ENCODE measurements around the gene GCGR. TPM values are rescaled to one million over a fixed set of nuclear protein-coding genes. Genes with fewer than 3 reads are reported as not detected.

GCGR gene
- total and polyA plus RNA-seq, 10 of the 15 experiments (the other 5 are each of a cell fraction or from before 2014, with no cell fraction given) = not detected

GRCh38 chr17:81807210-81807719 lies 3.3 kb downstream of the GCGR start:
- no peaks in the 10 kb centered on the region for H3K36me3 ChIP-seq (ENCODE audit: control insufficient read depth in 2 of 2, insufficient read depth in 2 of 2, low read length in 1 of 2)
- intact Hi-C loops (cut with micrococcal nuclease; ENCODE audit: unreplicated experiment) = no loop called here
- POLR2A ChIA-PET = no interaction called here

More at GRCh38 chr17:81807210-81807719, 3.3 kb downstream of the GCGR start:
- WGBS (ENCODE audit: insufficient coverage, insufficient replicate concordance, low lambda C conversion rate, missing lambda C conversion rate) = 32% methylated on average over 18 of the region's 18 CpGs
- DNase-seq (ENCODE audit: low read depth, low spot score) = no peak
- Histone ChIP-seq H3K9ac (ENCODE audit: control insufficient read depth, insufficient read depth, low read length) (no peak overlapping the region), H3K4me1 (ENCODE audit: control insufficient read depth, insufficient read depth, low read length) (no peaks in the 10 kb centered on the region), H3K4me3 (no peak overlapping the region), H3K79me2 (ENCODE audit: control insufficient read depth, insufficient read depth, low read length) (no peaks in the 10 kb centered on the region), H3K4me2 (ENCODE audit: control insufficient read depth, insufficient read depth) (no peak overlapping the region), H3K27ac (ENCODE audit: control insufficient read depth, insufficient read depth) (no peak overlapping the region), H3K27me3 (replicated peaks in 1 of 2; ENCODE audit: control insufficient read depth in 2 of 2, insufficient read depth in 2 of 2, low read length in 1 of 2) (peaks cover 1 to 2% of the 10 kb centered on the region in 2 experiments; a peak in 1 of 4 replicates), H2AFZ (ENCODE audit: control insufficient read depth, low read depth, low read length) (no peak overlapping the region), H3K9me3 (replicated peaks; ENCODE audit: control insufficient read depth, insufficient read depth, low read length) (no peaks in the 10 kb centered on the region), H4K20me1 (ENCODE audit: control insufficient read depth, insufficient read depth) (no peaks in the 10 kb centered on the region)
- ATAC-seq = peak; percentile 9; the same call in 2 of the 3 replicates
- BruUV-seq (replicated peaks) = no TSS peak
- SMC1A ChIA-PET (ENCODE audit: uncharacterized antibody, unreplicated experiment) = no interaction called here
- RAD21 ChIA-PET (ENCODE audit: unreplicated experiment) = no interaction called here
- no peak for TF ChIP-seq SUPT20H (IDR thresholded peaks at IDR 0.05; ENCODE audit: borderline replicate concordance, control insufficient read depth, low read depth, low read length)
- TF ChIP-seq MTA2 (IDR thresholded peaks at IDR 0.05; ENCODE audit: low read depth) = no peak
- no peak for TF ChIP-seq NRF1 (conservative IDR thresholded peaks at IDR 0.05; ENCODE audit: low read depth, low read length)
- no peak for TF ChIP-seq TBL1XR1 (IDR thresholded peaks at IDR 0.05; ENCODE audit: low read depth, low read length)
- no peak for TF ChIP-seq ZNF384 (IDR thresholded peaks at IDR 0.05; ENCODE audit: borderline replicate concordance, low read depth, low read length)
- no peak for TF ChIP-seq POU2F2 (IDR thresholded peaks at IDR 0.05; ENCODE audit: borderline replicate concordance, low read depth, low read length)
- no peak for TF ChIP-seq USF1 (IDR thresholded peaks at IDR 0.05; ENCODE audit: borderline replicate concordance, extremely low read length, insufficient read depth, low read depth, low read length)
- TF ChIP-seq E2F8 (IDR thresholded peaks at IDR 0.05; ENCODE audit: low read depth, partially characterized antibody) = no peak
- no peak for TF ChIP-seq HCFC1 (IDR thresholded peaks at IDR 0.05; ENCODE audit: low read length)
- no peak for TF ChIP-seq ZZZ3 (IDR thresholded peaks at IDR 0.05; ENCODE audit: control insufficient read depth, insufficient read length, low read depth)
- in situ Hi-C loops (cut with MboI) = no loop called here
- CTCF ChIA-PET = no interaction called here
- FAIRE-seq = no peak
